Measurements from ENCODE around the gene TMEM170A.

TMEM170A gene

DNA sequence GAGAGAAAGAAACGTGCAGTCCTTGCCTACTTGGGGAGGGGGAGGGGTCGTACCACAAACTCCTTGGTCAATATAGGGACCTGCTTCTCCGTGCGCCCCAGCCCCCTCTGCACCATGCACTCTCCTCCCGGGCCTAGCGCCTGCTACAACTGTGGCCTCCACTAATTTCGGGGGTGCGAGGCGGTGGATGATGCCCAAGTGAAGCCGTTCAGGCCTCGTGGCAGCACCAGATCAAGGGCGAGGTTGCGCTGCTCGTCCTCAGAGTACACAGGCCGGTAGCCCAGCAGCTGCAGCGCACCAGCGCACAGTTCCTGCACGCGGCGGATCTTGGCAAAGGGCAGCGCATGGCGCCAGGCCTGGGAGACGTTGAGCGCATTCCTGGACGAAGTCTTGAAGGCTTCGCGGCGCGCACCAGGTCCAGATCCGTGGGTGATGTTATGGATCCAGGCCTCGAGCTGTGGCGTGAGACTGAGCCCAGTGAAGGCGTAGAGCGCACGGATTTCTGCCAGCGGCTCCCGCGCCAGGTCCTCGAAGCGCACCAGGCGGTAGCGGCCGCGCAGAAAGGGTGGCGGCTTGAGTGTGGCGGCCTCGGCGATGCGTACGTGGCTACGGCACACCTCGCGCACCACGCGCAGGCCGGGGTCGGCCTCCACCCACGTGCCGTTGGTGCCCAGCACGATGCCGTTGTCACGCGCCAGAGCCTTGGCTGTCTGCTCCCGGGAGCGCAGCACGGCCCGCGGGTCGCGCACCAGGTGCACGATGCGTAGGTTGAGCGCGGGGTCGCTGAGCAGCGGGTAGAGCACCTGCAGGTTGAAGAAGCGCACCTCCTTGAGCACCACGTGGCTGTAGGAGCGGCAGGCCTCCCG is 14.2 kb upstream of the TMEM170A start:
- TF ChIP-seq, protein P1, sequence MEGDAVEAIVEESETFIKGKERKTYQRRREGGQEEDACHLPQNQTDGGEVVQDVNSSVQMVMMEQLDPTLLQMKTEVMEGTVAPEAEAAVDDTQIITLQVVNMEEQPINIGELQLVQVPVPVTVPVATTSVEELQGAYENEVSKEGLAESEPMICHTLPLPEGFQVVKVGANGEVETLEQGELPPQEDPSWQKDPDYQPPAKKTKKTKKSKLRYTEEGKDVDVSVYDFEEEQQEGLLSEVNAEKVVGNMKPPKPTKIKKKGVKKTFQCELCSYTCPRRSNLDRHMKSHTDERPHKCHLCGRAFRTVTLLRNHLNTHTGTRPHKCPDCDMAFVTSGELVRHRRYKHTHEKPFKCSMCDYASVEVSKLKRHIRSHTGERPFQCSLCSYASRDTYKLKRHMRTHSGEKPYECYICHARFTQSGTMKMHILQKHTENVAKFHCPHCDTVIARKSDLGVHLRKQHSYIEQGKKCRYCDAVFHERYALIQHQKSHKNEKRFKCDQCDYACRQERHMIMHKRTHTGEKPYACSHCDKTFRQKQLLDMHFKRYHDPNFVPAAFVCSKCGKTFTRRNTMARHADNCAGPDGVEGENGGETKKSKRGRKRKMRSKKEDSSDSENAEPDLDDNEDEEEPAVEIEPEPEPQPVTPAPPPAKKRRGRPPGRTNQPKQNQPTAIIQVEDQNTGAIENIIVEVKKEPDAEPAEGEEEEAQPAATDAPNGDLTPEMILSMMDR (conservative IDR thresholded peaks at IDR 0.05; ENCODE audit: low read depth, low read length) = no peak
- no peak overlapping the region for H3K4me3 ChIP-seq (ENCODE audit: low read length)
- no peak for DNase-seq (ENCODE audit: low read depth)

DNA sequence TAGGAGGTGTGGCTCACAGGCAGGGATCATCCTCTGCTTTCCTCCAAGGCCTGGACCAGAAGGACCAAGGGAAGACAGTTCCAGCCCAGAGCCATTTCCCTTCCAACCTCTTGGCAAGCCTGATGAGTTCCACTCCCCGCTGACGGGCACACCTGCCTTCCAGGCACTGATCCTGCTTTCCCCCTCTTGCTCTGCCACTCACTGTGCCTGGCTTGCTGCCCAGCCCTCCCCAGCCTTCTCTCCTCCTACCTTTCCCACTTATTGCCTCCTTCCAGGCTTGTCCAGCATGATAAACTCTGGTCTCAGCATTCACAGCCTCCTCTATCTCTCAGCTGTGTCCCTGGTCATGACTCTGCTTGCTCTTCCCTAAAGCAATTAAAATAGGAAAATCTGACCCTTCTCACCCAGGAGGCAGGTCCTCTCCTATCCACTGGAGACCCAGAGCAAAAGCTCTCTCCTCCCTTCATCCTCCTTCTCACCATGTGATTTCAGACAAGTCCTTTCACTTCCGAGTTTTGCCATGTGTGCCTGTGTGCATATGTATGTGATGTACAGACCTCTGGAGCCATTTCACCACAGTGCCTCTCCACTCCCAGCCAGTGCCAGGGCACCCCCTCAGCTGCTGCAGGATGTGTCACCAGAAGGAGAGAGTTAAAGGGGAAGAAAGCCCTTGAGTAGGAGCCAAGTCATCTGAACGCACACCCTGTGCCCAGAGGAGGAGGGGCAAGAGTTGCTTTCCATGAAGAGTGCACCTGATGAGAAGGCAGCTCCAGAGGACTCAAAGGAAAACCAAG is 13.4 kb upstream of the TMEM170A start:
- no peak for DNase-seq (ENCODE audit: low read depth)
- no peak overlapping the region for H3K4me3 ChIP-seq (ENCODE audit: low read length)
- TF ChIP-seq, protein P1 (conservative IDR thresholded peaks at IDR 0.05; ENCODE audit: low read depth, low read length) = no peak

DNA sequence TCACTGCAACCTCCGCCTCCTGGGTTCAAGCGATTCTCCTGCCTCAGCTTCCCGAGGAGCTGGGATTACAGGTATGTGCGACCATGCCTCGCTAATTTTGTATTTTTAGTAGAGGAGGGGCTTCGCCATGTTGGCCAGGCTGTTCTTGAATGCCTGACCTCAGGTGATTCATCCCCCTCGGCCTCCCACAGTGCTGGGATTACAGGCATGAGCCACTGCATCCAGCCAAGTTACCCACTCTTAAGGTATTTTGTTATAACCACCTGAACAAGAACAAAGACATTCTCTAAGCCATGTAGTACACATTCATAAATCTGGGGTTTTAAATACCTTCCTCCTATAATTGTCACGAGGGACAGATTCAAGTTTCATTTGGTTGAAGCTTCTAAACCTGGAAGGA is 12.3 kb upstream of the TMEM170A start:
- H3K4me3 ChIP-seq (ENCODE audit: low read length) = no peak overlapping the region
- no peak for DNase-seq (ENCODE audit: low read depth)
- TF ChIP-seq, protein P1 (conservative IDR thresholded peaks at IDR 0.05; ENCODE audit: low read depth, low read length) = no peak

DNA sequence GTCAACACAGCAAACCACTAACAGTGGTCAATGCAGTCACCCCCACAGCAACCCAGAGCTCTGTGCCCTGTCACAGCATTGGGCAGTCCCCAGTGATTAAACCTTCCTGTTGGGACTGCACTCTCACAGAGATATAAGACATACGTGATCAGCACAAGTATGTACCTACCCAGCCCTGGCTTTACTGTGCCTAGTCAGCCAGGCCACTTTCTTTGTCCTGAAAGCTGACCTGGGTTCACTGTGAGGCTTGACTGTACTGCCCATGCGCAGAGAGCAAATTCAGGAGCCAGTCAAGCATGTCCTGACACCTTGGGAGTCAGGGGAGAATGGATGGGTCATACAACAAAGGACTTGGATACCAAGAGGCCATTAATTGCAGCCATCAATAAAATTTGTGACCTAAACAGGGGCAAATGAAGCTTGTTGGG is 10.9 kb upstream of the TMEM170A start:
- TF ChIP-seq, protein P1 (conservative IDR thresholded peaks at IDR 0.05; ENCODE audit: low read depth, low read length) = no peak
- no peak for DNase-seq (ENCODE audit: low read depth)
- no peak overlapping the region for H3K4me3 ChIP-seq (ENCODE audit: low read length)

DNA sequence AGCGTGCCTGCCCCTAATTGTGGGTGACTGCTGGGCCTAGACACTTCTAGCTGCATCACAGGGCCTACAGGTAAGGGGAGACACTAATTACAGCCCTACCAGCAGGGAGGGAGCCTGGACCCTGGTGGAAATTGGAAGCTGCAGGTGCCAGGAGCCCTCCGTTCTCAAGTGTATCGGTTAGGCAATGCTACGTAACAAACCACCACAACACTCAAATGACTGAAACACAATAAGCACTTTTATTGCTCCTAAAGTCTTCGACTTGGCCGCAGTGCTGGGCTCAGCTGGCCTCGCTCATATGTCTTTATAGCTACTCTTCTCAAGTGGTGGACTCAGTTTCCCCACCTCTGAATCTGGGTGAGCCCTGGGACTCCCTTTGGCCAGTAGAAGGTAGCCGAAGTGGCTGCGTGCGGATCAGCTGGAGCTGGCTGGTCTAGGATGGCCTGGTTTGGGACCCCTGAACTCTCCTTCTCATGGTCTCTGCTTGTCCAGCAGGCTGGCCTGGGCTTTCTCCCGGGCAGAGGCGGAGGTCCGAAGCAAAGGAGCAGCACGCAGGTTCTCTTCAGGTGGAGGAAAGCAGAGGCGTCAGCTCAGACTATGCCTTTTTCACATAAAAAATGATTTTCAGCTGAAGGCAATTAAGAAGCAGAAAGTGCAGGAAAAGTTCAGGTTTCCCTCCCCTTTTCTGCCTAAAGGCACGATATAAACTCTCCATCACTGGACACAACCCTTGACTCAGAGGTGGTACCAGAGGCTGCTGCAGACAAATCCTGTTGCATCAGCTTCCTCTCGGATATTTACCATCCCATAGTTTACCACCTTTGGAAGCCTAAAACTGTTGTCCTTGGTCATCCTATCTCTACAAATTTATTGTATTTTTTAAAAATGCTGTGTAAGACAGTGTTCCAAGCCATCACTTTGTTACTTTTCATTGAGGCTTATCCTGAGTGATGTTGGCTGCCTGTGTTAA is 8.7 kb upstream of the TMEM170A start:
- DNase-seq (ENCODE audit: low read depth) = no peak
- TF ChIP-seq, protein P1 (conservative IDR thresholded peaks at IDR 0.05; ENCODE audit: low read depth, low read length) = no peak
- no peak overlapping the region for H3K4me3 ChIP-seq (ENCODE audit: low read length)

DNA sequence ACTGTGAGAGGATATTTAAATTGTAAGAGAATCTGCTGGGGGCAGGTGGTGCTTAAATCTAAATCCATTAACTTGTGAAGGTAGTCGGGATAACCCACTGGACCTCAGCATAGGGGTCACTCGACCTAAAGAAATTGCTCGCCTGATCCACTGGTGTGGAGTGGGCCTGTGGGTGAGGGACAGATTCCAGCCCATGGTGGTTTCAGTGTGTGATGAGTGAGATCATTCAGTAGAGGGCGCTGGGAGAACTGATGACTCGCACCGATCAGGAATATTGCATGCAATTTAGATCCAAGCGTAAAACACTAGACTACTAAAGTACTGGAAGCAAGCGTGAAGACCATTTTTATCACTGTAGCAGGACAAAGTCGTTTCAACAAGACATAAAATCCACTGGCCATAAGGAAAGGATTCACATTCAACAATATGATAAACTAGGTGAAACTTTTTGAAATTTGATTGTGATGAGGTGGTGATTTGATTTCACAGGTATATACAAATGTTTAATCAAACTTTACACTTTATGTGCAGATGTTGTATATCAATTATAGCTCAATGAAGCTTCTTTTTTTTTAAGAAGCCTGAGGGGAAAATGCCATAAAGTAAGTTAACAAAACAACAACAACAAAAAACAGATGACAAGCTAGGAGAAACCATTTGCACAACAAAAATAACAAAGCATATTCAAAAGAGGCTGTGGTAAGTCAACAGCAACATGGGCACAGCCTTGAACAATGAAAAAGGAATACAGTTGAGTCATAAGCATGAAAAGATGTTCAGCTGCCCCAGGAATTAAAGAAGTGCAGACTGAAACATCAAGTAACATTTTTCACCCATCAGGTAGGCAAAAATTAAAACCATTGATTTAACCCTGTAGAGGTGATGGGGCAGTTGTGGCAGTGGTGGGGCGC is 7.5 kb upstream of the TMEM170A start:
- no peak overlapping the region for H3K4me3 ChIP-seq (ENCODE audit: low read length)
- TF ChIP-seq, protein P1 (conservative IDR thresholded peaks at IDR 0.05; ENCODE audit: low read depth, low read length) = peak; percentile 82
- DNase-seq (ENCODE audit: low read depth) = no peak
